SK-N-SH treated with all-trans-retinoic acid at 6 μM for 48 hours (cell line): ENCODE measurements around the gene ZNF101.

Experiments
- CSRNP3 ChIP-seq: fragments of 250-450 bp; sonication (Bioruptor Pico); IDR thresholded peaks from 2 replicates; pipeline ENCODE4 v1.5.1; 2021; ENCODE audit warnings: mild to moderate bottlenecking, moderate library complexity
- RARB ChIP-seq: fragments of 250-450 bp; sonication (Bioruptor Pico); IDR thresholded peaks from 2 replicates; pipeline ENCODE4 v1.8.0; 2021; ENCODE audit warnings: mild to moderate bottlenecking, moderate library complexity
- TCF4 ChIP-seq: fragments of 250-450 bp; sonication (Bioruptor Pico); IDR thresholded peaks from 2 replicates; pipeline ENCODE4 v1.8.0; 2021; ENCODE audit warnings: mild to moderate bottlenecking, moderate library complexity, borderline replicate concordance
- ZFP3 ChIP-seq: fragments of 250-450 bp; sonication (Bioruptor Pico); IDR thresholded peaks from 2 replicates; pipeline ENCODE4 v1.5.0; 2020; ENCODE audit warnings: mild to moderate bottlenecking, moderate library complexity

- TF ChIP-seq TCF4 (no peak), RARB (no peak), CSRNP3 (CRISPR knock-in tag) (no peak), ZFP3 (CRISPR knock-in tag) (no peak)
Measured at GRCh38 chr19:19619849-19620210, 48.8 kb upstream of the ZNF101 start.
